Measurements from ENCODE around the gene DTNB.
A peak's percentile ranks its signal among the peaks of the same experiment; 100 is the strongest.
"Not testable (repeated sequence)": the region's sequence is repeated elsewhere in the genome, so short reads cannot be mapped to it uniquely, and the experiment has no call there.

The DTNB gene

GRCh38 chr2:25673300-25674076 lies at the start of gene DTNB:
Gene DTNB (minus strand): TSS chr2:25673577. CDS start chr2:25652660, 20,917 bp downstream.
- DNase-seq (ENCODE audit: low read depth), result no peak

- no peak for DNase-seq (ENCODE audit: low read depth)
Measured at GRCh38 chr2:25722224-25722623, 48.8 kb upstream of the DTNB start.

- no peak for DNase-seq (ENCODE audit: low read depth)
Measured at GRCh38 chr2:25720575-25720974, 47.2 kb upstream of the DTNB start.

GRCh38 chr2:25714740-25715139 lies 41.4 kb upstream of the DTNB start:
- no peak for DNase-seq (ENCODE audit: low read depth)

GRCh38 chr2:25712455-25712854 lies 39.1 kb upstream of the DTNB start:
- DNase-seq (ENCODE audit: low read depth), result no peak

GRCh38 chr2:25711675-25712354 lies 38.4 kb upstream of the DTNB start:
- no peak for DNase-seq (ENCODE audit: low read depth)

GRCh38 chr2:25710750-25711149 lies 37.4 kb upstream of the DTNB start:
- no peak for DNase-seq (ENCODE audit: low read depth)

GRCh38 chr2:25709349-25709748 lies 36.0 kb upstream of the DTNB start:
- no peak for DNase-seq (ENCODE audit: low read depth)

GRCh38 chr2:25707927-25708590 lies 34.7 kb upstream of the DTNB start:
- DNase-seq (ENCODE audit: low read depth), result no peak

GRCh38 chr2:25705575-25705974 lies 32.2 kb upstream of the DTNB start:
- not testable (repeated sequence) for DNase-seq (ENCODE audit: low read depth)

GRCh38 chr2:25701801-25702200 lies 28.4 kb upstream of the DTNB start:
- no peak for DNase-seq (ENCODE audit: low read depth)

- peak; percentile 26 for DNase-seq (ENCODE audit: low read depth)
Measured at GRCh38 chr2:25700221-25700660, 26.9 kb upstream of the DTNB start.

- no peak for DNase-seq (ENCODE audit: low read depth)
Measured at GRCh38 chr2:25699216-25699615, 25.8 kb upstream of the DTNB start.

GRCh38 chr2:25698752-25699151 lies 25.4 kb upstream of the DTNB start:
- no peak for DNase-seq (ENCODE audit: low read depth)

- DNase-seq (ENCODE audit: low read depth), result no peak
Measured at GRCh38 chr2:25697559-25698341, 24.4 kb upstream of the DTNB start.

GRCh38 chr2:25692737-25693445 lies 19.5 kb upstream of the DTNB start:
- DNase-seq (ENCODE audit: low read depth), result no peak

GRCh38 chr2:25692143-25692542 lies 18.8 kb upstream of the DTNB start:
- DNase-seq (ENCODE audit: low read depth), result no peak

- no peak for DNase-seq (ENCODE audit: low read depth)
Measured at GRCh38 chr2:25690058-25690457, 16.7 kb upstream of the DTNB start.

GRCh38 chr2:25688236-25688635 lies 14.9 kb upstream of the DTNB start:
- no peak for DNase-seq (ENCODE audit: low read depth)

GRCh38 chr2:25685741-25686140 lies 12.4 kb upstream of the DTNB start:
- DNase-seq (ENCODE audit: low read depth), result no peak
